CD4-positive, alpha-beta T cell treated with Interleukin-6 for 4 hours (primary cell): ENCODE measurements around the gene MYOD1.

ENCODE experiments used
- DNase-seq: peaks from one replicate; pipeline ENCODE4 v3.0.0-alpha.2; 2020; ENCODE audit warnings: mixed read lengths

Gene MYOD1

DNA sequence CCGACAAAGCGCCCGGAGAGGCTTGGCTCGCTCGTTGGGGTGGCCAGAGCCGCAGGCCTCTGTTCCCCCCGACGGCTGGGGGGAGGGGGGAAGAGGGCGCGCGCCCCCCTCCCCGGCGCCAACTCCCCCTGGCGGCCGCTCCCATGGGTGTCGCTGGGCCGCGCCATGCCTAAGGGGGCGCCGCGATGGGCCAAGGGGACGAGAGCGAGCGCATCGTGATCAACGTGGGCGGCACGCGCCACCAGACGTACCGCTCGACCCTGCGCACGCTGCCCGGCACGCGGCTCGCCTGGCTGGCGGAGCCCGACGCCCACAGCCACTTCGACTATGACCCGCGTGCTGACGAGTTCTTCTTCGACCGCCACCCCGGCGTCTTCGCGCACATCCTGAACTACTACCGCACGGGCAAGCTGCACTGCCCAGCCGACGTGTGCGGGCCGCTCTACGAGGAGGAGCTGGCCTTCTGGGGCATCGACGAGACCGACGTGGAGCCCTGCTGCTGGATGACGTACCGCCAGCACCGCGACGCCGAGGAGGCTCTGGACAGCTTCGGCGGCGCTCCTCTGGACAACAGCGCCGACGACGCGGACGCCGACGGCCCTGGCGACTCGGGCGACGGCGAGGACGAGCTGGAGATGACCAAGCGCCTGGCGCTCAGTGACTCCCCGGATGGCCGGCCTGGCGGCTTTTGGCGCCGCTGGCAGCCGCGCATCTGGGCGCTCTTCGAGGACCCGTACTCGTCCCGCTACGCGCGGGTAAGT lies 16.6 kb downstream of the MYOD1 start:
- DNase-seq: no peak

DNA sequence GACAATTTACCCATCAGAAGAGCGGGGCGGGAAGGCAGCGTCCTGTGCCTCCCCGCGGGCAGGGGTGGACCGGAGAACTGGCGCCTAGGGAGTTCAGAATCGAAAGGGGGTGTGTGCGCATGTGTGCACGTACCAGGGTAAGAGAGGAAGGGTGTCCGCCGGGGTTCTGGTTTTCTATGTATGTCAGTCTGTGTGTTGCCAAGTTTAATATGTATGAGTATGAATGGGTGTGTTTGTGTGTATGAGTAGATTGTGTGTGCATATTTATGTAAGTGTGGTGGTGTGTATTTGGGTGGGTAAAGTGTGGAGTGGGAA lies 17.2 kb downstream of the MYOD1 start:
- DNase-seq: no peak

DNA sequence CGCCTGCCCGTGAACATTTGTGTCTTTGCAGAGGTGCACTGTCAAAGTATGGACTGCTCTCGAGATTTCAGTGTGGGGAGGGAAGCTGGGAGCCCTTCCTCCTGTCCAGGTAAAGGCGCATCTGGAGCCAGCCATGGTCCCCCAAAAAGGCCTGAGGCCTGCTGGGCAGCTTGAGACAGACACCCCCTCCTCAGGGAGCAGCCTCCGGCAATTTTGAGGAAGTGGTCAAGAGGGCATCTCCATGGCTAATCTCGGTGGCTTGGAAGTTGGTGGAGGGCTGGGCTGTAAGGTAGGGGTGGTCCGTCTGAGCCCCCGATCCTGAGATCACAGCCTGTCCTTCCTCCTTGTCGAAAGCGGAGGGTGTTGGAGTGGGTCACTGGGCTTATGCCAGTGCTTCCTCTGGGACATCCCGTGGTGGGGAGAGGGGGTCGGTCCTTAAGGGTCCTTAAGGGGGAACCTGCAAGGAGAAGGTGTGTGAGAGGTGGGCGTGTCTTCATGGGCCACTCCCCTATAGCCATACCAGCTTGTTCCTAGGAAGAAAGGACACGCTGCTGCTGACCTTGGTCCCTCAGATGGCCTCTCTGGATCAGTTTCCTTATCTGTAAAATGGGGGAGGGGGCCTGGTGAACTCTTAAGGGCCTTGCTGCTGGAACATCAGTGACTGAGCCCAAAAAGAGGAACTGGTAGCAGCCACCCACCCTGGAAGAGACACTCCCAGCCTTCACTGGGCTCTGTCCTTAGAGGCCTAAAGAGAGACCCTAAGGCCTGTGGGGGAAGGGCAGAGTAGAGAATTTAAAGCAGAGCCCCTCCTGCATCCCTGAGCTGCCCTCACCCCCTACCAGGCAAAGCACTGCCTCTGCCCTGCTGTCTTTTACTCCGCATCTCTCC lies 17.8 kb downstream of the MYOD1 start:
- no peak for DNase-seq

DNA sequence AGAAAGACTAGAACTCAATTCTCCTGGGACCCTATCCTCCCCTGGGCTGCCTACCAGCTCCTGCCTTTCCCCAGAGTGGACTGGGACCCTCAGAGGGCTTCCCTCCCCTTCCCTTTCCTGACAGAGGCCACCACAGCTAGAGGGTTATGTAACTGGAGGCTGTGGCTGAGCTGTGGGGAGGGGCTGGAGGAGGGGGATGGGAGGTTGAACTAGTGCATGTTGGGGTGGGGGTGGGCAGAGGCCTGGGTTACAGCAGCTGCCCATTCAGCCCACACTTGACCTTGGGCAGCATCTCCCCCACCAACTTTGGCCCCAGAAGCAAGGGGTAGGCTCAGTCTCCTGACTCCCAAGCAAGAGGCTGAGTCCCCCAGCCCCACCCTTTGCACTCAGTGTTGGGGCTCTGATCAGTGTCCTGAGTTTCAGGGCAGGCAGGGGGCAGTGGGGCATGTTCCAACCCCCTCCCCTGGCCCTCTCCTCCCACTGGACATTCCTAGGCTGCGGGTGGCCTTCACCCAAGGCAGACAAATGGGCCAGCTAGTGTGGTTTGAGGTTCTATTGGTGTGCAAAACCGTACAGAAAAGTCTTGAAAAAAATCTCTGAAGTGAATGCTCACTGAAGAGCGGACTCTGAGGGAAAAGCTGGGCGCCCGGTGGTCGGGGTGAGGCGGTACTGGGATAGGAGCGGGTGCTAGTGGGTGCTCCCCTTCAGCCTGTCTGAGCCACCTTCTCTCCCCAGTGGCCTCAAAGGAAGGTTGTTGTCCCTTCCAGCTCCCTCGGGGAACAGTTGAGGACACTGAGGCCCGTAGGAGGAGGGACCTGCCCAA lies 19.0 kb downstream of the MYOD1 start:
- no peak for DNase-seq

DNA sequence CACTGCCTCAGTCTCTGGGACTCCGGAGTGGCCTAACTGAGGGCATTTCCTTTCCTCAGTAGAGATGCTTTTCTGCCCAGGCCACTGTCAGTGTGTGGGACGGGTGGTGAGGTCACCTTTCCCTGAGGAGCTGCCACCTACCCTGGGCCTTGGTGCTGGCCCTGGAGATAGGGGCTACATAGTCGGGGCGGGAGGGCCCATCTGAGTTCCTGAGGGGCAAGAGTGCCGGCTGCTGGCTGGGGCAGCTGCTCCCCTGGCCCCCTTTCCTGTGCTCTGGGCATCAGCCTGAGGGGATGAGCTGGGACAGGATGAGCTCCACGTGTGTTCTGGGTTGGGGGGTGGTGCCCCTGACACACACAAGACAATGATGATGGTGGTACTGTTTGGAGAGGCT lies 20.6 kb downstream of the MYOD1 start:
- no peak for DNase-seq

DNA sequence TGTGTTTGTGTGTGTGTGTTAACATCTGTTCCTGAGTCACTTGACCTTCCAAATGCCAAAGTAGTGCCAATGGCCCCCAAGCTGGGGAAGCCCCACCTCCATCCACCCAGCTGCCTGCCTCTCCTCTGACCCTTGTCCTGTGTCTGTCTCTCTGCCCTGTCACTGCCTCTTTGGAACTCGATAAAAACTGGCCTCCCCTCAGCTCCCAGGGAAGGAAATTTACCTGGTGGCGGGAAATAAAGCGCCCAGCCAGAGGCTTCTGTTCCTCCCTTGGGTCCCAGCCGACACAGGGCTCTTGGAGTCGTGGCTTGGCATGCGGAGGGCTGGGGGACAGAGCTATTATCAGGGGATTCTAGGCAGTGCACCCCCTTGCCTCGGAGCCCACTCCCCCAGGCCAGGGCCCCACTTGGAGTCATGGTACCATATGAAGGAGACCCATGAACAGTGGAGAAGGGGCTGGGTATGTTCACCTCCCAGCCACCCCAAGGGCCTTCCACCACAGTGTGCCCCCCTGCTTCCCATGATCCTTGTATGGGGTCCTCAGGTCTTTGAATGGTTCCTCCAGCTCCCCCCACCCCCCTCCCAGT lies 21.4 kb downstream of the MYOD1 start:
- no peak for DNase-seq

DNA sequence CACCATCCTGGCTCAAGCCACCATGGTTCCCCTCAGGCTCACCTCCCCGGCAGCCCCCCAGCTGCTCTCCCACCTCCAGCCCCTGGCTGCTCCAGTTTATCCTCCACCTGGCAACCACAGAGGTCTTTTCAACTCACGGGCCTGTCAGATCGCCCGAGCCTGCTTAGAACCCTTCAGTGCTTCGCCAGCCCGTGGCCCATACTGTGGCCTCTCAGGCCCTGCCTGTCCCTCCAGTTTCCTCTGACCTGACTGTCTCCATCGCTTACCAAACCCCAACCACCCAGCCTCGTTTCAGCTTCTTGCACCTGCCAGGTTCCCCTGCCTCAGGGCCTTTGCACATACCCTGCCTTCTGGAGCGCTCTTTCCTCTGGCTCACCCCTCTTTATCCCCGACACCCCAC lies 22.1 kb downstream of the MYOD1 start:
- DNase-seq: no peak

DNA sequence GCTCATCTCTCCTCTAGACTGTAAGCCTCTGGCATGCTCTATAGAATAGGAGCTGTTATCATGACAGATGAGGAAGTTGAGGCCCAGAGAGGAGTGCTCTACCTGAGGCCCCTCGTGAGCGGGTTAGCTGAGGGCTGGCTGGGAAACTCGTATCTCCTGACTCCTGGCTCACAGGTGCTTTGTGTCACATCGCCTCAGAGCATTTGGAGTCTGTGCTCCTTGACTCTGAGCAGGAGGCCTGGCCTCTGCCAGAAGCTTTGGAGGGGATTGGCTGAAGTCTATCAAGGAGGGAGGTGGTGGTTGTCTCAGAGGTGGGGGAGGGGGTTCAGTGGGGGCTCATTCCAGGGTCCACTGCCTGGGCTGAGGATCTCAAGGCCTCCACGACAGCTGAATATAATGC lies 22.6 kb downstream of the MYOD1 start:
- no peak for DNase-seq

DNA sequence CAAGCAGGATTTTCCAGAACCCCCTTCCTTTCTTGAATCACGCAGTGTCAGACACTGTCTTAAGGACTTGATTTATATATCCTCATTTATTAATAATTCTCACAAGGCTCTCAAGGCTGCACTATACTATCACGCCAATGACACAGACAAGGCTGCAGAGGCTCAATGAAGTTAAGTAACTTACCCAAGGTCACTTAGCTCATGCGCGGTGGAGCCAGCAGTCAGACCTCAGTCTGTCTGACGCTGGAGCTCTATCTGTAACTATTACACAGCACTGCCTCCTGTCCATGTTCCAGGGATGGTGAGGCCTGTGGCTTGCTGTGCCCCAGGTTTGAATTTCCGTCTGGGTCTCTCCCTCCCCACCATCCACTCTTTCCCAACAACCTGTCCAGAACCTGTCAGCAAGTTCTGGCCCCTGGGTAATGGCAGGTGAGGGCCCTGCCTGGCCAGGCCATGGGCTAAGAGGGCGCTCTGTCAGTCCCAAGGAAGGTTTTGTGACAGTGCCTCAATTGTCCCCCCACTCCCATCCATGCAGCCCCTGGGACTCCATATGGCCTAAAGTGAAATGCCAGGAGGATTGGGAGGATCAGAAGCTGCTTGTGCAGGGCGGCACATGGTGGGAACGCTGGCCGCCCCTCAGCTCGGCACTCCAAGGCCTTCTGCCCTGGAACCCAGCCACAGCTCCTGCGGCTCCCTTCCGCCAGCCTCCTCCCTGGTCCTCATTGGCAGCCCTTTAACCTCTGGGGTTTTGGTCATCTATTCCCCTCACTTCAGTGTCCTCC lies 23.8 kb downstream of the MYOD1 start:
- no peak for DNase-seq

DNA sequence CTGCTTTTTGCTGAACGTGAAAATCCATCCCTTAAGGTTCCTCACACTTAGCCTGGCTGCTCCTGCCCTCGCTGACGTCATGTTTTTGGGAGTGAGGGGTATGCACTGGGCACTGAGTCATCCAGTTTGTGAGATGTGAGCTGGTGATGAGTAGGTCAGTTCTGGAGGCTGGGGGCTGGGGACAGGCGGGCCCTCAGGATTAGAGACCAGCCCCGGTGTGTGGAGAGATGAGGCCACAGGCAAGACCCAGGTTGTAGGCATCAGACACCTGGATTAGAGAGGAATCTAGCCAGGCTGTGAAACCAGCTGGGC lies 24.4 kb downstream of the MYOD1 start:
- no peak for DNase-seq

DNA sequence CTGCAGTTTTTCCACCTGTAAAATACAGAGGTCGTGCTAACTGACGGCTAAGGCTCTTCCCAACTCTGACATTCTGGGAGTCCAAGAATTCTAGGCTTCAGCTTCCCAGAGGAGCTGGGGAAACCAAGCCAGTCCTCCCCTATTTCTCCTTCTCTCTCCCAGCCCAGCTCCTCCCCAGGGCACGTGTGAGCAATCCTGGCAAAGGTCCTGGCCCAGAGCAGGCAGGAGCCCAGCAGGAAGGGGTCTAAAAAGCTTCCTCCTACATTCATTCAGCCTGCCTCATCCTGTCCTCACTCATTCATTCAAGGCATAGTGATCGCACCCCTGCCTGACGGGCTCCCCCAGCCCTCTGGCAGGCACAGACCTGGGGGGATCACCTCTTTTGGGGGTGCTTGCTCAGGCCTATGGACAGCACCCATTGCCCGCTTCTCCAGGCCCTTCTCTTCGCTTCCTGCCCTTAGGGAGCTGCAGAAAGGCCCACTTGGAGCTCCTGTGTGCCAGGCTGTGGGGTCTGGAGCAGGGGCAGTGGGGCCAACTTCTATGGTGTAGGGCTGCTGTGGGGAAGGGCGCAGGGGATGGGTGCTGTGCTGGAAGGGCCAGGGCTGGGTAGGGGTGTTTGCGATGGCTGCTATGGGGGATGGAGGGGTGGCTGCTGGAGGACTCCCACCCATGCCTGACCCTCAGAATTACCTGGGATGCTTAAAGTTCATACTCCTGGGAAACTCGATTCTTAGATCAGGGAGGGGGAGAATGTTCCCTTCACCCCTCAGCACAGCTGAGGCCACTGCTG lies 25.0 kb downstream of the MYOD1 start:
- no peak for DNase-seq

DNA sequence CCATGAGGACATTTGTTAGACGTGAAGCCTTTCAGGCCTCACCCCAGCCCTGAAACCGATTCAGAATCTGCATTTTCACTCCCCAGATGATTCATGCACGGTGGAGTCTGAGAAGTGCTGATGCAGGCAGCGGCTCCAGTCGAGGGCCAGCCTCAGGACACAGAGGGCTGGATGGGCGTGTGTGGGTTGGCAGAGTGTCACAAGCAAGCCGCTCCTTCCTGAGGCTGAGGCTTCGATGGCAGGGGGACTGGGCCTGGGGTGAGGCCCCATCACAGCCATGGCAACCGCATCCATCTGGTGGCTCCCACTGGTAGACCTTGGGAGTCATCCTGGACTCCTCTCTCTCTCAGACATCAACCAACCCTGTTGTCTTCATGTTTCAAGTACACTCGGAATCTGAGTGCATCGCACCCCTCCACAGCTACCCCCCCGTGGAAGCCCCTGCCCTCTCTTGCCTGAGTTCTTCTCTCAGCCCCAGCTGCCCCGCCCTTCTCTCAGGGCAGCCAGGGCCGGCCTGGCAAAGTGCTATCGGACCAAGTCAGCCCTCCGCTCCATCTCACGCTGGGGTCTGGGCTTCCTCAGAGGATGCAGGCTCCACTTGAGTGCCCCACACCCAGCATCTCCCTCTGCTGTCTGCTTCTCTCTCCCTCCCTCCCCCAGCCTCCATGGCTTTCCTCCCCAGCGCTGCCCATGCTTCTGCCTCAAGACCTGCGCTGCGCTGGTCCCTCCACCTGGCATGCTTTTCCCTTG lies 25.8 kb downstream of the MYOD1 start:
- DNase-seq: no peak

DNA sequence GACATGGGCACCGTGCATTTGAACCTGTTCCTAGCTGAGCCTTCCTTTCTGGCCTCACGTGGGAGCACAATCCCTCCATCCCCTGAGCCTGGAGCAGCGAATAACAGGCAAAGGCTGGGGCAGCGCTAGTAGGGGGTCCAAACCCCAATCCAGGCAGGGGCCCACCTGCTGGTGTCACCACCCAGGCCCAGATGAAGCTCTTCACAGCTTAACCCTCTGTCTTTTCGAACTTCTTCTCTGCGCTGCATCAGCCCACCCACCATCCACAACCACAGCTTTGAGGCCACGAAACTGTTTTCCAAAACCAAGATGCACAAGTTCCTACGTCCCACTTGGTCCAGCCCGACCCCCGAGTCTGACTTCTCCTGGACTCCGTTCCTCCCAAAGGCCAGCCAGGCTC lies 26.7 kb downstream of the MYOD1 start:
- no peak for DNase-seq

DNA sequence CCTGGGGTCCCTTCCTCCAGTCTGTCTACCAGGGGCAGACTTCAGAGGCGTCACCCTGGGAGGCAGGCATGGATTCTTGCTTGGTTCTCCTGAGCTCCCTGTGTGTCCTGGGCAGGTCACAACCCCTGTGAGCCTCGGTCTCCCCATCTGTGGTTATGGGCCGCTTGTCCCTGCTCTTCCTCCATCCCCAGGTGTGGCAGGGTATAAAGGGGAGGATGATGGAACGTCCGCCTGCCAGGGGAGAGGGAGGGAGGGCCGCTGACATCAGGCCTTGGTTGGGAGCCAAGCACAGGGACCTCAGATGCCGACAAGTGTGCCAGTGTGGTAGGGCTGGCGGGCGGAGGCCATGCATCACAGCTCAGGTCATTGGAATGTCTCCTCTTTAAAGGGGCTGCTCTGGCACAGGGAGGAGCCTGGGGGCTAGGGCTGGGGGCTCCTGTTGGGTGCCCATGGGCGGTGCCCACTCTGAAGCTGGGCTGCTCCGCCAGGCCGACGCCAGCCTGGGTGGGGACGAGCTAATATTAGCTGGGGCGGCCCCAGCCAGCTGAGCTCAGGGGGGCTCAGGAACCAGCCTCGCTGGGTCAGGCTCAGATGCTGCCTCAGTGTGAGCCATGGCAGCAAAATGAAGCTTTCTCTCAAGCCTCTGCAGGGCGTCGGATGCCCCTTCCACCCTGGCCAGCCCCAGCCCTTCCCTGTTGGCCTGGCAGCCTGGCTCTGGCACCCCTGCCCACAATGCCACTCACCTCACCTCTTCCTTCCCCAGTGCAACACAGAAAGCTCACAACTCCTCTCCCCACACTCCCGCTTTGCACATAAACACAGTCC lies 28.0 kb downstream of the MYOD1 start:
- no peak for DNase-seq

DNA sequence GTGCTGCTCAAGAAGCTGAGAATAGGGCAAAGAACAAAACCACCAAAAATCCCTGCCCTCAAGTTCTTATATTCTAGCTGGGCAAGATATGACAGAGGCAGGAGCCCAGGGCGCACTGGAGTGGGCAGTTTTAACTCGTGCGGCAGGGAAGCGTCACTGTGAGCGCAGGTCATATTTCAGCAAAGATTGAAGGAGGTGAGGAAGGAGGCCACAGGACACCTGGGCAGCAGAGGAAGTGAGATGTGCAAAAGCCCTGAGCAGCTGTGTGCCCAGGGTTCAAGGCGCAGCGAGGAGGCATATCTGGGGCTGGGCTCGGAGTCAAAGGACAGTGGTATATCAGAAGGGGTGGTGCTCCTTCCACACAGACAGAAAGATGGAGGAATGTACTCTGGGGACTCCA lies 28.7 kb downstream of the MYOD1 start:
- DNase-seq: no peak

DNA sequence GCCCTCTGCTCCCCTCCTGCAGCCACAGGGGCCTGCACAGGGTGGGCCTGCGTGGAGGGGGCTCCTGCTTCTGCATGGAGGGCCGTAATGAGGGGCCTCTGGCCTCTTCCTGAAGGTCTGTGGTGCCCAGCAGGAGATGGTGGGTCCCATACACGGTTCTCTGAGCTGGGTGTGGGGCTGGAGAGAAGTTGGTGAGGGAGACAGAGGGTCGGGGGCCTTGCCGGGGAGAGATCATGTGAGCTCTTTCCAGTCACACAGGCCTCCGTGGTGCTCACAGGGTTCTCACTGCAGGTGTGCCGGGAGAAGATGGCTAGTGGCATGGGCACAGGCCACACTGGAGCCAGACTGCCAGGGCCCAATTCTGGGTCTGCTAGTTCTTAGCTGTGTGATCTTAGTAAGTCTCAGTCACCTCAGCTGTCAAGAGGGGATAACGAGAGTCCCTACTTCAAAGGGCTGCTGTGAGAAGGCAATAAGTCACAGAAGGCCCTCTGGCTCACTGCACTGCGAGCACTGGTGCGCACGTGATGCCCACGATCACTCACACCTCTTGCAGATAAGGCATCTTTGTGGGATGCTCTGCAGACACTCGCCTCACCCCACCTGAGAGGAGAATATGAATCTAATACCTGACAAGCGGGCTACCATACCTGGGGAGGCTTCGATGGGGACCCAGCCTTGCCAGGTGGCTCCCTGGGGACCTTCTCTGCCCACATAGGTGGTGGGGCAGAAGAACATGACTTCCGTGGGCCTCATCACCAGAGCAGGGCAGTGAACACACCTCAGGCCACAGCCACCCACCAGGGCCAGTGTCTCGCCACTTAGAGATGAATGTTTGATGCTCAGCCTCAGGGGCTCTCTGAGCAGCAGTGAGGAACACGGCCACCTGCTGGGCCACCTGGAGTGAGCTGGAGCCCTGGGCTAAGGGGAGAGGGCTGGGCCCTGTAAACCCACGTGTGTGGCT lies 29.7 kb downstream of the MYOD1 start:
- DNase-seq: no peak

DNA sequence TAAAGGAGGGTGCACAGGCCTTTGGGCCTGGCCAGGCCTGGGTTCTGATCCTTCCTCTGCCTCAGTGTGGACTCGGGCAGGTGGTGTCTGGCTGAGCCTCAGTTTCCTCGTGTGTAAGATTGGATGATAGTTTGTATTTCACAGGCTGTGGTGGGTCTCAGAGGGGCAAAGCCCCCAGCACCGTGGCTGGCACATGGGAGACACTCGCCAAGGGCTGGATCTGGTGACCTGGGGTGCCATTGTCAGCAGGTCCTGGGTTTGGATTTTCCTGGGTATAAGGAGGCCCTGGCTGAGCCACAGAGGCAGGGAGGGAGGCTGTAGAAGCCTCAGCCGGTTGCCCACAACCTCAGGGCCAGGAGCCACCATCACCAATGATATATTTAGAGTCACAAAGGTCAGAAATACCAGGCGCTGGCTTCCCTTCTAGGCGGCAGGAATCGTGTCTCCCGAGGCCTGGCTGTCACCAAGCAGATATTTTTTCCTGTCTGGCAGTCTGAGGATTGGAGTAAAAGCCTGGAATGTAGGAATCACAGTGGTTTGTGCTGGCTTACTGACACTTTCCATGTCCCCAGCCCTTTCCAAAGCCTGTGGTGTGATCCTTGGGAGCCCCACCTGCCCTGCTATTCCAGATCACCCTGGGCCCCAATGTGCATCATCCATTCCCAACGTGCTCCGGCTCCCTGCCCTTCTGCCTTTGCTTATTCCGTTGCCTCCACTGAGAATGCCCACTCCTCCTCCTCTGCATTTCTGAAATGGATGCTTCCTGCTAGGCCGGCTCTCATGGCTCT lies 30.8 kb downstream of the MYOD1 start:
- no peak for DNase-seq

DNA sequence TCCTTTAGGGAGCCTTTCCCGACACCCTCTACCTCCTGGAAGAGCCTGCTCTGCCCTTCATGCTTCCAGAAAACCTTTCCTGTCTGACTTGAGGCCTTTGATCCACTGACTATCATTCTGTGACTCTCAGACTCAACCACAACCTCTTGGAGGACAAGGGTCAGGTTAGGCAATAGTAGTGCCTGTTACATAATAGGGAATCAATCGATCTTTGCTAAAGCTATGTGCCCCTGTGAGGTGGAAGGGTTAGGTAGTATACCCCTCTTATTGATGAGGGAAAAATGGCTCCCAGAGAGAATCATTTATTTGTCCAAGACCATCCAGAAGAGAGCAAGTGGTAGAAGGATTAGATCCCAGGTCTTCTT lies 31.4 kb downstream of the MYOD1 start:
- DNase-seq: no peak
